Omental fat pad (tissue), 4 donors: ENCODE measurements around the gene UST. TPM values are rescaled to one million over a fixed set of nuclear protein-coding genes. Genes with fewer than 3 reads are reported as not detected.

Experiments
- ATAC-seq: fragments of 150-250 bp; one replicate; pipeline ENCODE4 v1.9.1; 2016; ENCODE audit warnings: mild to moderate bottlenecking, moderate library complexity; ENCODE audit not compliant: low FRiP score
- DNase-seq: peaks from one replicate; pipeline ENCODE4 v3.0.0-alpha.2; 2019; ENCODE audit warnings: low spot score
- CTCF ChIP-seq, 3 donors: fragments of 450-650 bp; IDR thresholded peaks; one replicate each; pipeline ENCODE4 v1.5.1; 2016 to 2017; ENCODE audit warnings: antibody characterized with exemption in 3 of 3, mild to moderate bottlenecking in 3 of 3, moderate library complexity in 2 of 3
- total RNA-seq, 4 donors: library from RNA; depleted of rRNA; stranded (reverse); fragments of >200 nt; gene quantifications; one replicate each; pipeline ENCODE4 v1.1.0, GENCODE V29; 2016

The UST gene
- total RNA-seq, 4 donors from 2014 or later = 9.2 to 20.8 (median 15.0) TPM

GRCh38 chr6:148713921-148714320 is 32.9 kb upstream of the UST start:
- DNase-seq (no peak), ATAC-seq (no peak)
- TF ChIP-seq CTCF (IDR thresholded peaks at IDR 0.05) = no peak

GRCh38 chr6:148716811-148717210 is 30.0 kb upstream of the UST start:
- no peak for DNase-seq
- no peak for TF ChIP-seq CTCF (IDR thresholded peaks at IDR 0.05)
- ATAC-seq = no peak

GRCh38 chr6:148720406-148720805 is 26.4 kb upstream of the UST start:
- DNase-seq (no peak), ATAC-seq (no peak)
- no peak for TF ChIP-seq CTCF (IDR thresholded peaks at IDR 0.05)

- DNase-seq = no peak
- no peak for TF ChIP-seq CTCF (IDR thresholded peaks at IDR 0.05)
- ATAC-seq = no peak
Measured at GRCh38 chr6:148720897-148721296, 25.9 kb upstream of the UST start.

GRCh38 chr6:148723484-148723883 is 23.3 kb upstream of the UST start:
- DNase-seq (no peak), ATAC-seq (no peak)
- no peak for TF ChIP-seq CTCF (IDR thresholded peaks at IDR 0.05)

- ATAC-seq (no peak), DNase-seq (no peak)
- TF ChIP-seq CTCF (IDR thresholded peaks at IDR 0.05) = no peak
Measured at GRCh38 chr6:148724428-148724827, 22.4 kb upstream of the UST start.

- DNase-seq (no peak), ATAC-seq (no peak)
- TF ChIP-seq CTCF (IDR thresholded peaks at IDR 0.05) = no peak
Measured at GRCh38 chr6:148727104-148727503, 19.7 kb upstream of the UST start.
